NCI-H1105 (cell line): Measurements from ENCODE around the gene DNLZ.
"Not testable (repeated sequence)": the region's sequence is repeated elsewhere in the genome, so short reads cannot be mapped to it uniquely, and the experiment has no call there.

Experiments
- DNase-seq: peaks from one replicate; lab custom pipeline; 2025; lab: John Stamatoyannopoulos, UW

The DNLZ gene

DNA sequence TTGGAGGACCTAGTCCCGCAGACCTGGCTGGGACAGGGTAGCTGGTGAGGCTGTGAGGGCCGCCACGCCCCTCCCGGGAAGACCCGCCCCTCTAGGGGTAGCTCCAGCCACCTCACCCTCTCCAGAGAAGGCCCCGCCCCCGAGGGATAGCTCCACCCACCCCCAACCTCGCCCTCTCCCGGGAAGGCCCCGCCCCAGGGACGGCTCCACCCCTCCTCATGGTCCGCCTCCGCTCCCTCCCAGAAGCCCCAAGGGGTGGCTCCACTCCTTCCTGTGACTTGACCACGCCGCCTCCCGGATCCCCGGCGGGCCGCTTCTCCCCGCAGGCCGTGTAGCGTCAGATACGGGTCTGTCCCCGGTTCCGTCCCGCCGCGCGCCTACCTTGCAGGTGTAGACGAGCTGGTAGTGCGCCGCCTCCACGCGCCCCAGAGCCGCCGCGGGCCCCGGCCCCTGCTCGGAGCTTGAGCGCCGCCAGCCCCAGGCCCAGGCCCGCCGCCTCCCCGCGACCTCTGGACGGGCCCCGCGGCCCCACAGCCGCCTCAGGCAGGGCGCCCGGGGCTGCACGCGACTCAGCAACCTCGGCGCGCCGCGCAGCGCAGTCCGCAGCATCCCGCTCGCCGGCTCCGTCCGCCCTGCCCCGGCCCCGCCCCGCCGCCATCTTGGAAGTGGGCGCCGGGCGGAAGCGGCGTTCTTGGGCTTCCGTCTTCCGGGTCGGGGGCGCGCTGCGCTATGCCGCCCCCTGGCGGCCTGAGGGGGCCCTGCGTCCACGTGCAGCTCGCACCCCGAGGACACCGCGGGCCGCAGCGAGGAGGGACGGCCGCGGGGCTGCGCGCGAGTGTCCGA is at the start of gene DNLZ:
Gene DNLZ, minus strand, starts transcription at position 639 of the 843 bp plus-strand sequence. Its CDS starts 30 bp downstream, at position 609.
- peak; percentile 83 for DNase-seq

- no peak for DNase-seq
These were observed 49.4 kb upstream of the DNLZ start for GRCh38 chr9:136412962-136413361.

GRCh38 chr9:136411378-136411777 is 47.8 kb upstream of the DNLZ start:
- no peak for DNase-seq

GRCh38 chr9:136410500-136411287 is 47.1 kb upstream of the DNLZ start, which contains the start of the genes ENTR1 and PMPCA:
Gene ENTR1 (minus strand): TSS chr9:136410614. CDS start chr9:136410397, 217 bp downstream.
Gene PMPCA (plus strand): TSS chr9:136410658. CDS start chr9:136410669, 11 bp downstream.
- DNase-seq = peak; percentile 75

GRCh38 chr9:136409557-136410455 is 46.3 kb upstream of the DNLZ start:
- peak; percentile 9 for DNase-seq

- DNase-seq = no peak
These were observed 44.4 kb upstream of the DNLZ start for GRCh38 chr9:136407911-136408310.

DNA sequence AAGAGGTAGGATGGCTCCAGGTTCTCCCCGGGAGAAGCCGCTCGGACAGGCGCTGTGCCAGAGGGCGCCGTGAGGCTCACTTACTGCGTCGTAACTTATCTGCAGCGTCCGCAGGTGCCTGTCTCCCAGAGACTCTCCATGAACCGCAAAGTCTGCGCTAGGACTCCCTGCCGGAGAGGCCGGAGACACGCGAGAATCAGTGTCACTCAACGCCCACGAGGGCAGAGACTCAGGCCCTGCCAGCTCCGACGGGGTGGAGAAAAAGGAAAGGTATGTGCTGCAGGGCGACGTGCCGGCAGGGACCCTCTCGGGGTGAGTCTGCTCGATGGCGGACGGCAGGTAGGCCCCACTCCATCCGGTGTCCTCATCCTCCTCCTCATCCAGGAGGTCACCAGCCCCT is 43.5 kb upstream of the DNLZ start:
- DNase-seq = not testable (repeated sequence)

- not testable (repeated sequence) for DNase-seq
These were observed 42.4 kb upstream of the DNLZ start for GRCh38 chr9:136405904-136406303.

GRCh38 chr9:136405481-136405880 is 41.9 kb upstream of the DNLZ start:
- DNase-seq = no peak

DNA sequence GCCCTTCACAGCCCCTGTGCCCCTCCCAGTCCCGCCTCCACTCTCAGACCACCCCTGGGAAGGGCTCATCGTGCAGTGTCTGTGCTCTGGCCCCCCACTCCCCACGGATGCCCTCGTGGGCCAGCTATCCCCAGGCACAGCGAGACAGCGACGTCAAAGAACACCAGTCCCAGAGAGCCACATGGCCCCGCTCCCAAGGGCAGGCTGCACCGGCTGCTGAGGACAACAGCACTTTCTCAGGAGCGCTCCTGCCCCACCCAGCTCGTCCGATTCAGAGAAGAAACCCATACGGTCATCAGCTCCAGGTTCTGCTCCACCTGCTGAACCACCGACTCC is 41.2 kb upstream of the DNLZ start:
- no peak for DNase-seq

- no peak for DNase-seq
These were observed 40.6 kb upstream of the DNLZ start for GRCh38 chr9:136403915-136404800.

- DNase-seq = no peak
These were observed 40.0 kb upstream of the DNLZ start for GRCh38 chr9:136403538-136403914.

DNA sequence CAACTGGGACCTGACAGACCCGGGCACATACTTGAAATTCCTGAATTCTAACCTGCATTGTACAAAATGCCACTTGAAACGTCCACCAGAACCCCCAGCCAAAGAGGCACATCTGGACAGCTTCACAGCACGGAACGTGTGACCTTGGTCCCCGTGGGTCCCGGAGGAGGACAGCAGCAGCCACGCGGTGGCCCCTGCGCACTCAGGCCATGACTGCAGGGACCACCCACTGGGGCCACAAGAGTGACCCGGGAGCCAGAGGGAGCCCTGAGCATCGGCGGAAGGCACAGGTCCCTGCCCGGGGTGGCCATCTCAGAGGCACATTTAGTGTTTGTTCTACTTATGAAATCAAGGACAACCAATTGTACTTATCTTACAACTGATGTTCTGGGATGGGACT is 38.5 kb upstream of the DNLZ start:
- DNase-seq = no peak

GRCh38 chr9:136401173-136401922 is 37.8 kb upstream of the DNLZ start:
- DNase-seq = no peak

DNA sequence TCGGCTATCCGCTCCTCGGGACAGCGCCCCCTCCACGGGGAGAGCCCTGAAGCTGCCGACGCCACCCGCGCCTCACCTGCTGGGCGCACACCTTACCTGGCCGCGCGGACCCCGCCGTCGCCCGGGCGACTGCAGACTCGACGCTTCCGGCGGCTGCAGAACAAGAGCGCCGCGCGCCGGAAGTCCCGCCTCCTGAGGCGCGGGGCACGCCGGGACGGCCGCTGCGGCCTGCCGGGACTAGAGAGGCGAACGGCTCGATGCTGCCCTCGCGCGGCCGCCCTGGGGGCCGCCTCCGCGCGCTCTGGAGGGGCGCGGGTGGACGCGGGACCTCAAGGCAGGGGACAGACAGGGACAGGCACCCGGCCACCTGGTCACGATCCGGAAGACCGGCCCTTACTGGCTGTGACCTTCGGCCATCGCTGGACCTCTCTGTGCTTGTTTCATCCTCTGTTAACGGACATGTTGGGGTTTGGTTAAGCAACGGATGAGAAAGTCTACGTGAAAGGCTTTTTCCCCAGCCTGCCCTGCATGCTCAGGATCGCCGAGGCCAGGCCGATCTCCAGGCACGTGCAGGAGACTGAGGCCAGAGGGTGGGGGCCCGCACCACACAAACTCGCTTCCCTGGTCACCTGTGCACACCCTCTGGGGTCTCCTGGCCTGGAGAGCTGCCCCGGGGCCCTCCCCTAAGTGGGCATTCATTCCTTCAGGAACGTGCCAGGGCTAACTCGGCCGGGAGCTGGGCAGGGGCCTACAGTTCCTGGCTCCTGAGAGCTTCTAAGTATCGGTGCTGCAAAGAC is 36.7 kb upstream of the DNLZ start, which contains the start of gene SNAPC4:
Gene SNAPC4, minus strand, starts transcription at position 133 of the 797 bp plus-strand sequence. CDS start 1,742 bp downstream, outside the sequence.
- peak; percentile 76 for DNase-seq

- no peak for DNase-seq
These were observed 35.9 kb upstream of the DNLZ start for GRCh38 chr9:136399176-136400037.

GRCh38 chr9:136398286-136398685 is 34.7 kb upstream of the DNLZ start:
- no peak for DNase-seq

- no peak for DNase-seq
These were observed 34.1 kb upstream of the DNLZ start for GRCh38 chr9:136397643-136398042.
